ENCODE results near the gene TSPAN11. TPM values are rescaled to one million over a fixed set of nuclear protein-coding genes. Genes with fewer than 3 reads are reported as not detected.

Gene TSPAN11
- total and polyA plus RNA-seq, 2 donors (not counting 1 experiment from before 2014, with no cell fraction given), result not detected

DNA sequence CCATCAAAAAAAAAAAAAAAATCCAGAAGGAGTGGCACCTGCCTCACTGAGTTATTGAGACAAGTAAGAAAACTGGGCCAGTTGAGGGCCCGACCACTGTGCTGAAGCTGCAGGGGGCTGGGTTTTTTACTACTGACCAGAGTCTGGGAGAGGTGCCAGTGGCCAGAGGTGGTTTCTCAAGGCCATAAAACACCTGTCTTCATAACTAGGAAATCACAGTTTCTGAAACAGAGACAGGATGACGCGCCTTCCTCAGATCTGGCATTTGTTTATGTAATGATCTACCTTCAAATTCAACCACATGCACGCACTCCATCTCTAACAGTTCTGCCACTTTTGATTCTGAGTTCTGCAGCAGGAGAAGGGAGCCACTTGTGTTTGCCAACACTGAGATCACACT is 12.7 kb downstream of the TSPAN11 start:
- TF ChIP-seq, protein P1, sequence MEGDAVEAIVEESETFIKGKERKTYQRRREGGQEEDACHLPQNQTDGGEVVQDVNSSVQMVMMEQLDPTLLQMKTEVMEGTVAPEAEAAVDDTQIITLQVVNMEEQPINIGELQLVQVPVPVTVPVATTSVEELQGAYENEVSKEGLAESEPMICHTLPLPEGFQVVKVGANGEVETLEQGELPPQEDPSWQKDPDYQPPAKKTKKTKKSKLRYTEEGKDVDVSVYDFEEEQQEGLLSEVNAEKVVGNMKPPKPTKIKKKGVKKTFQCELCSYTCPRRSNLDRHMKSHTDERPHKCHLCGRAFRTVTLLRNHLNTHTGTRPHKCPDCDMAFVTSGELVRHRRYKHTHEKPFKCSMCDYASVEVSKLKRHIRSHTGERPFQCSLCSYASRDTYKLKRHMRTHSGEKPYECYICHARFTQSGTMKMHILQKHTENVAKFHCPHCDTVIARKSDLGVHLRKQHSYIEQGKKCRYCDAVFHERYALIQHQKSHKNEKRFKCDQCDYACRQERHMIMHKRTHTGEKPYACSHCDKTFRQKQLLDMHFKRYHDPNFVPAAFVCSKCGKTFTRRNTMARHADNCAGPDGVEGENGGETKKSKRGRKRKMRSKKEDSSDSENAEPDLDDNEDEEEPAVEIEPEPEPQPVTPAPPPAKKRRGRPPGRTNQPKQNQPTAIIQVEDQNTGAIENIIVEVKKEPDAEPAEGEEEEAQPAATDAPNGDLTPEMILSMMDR (IDR thresholded peaks at IDR 0.05), result no peak
- TF ChIP-seq EZH2 (IDR thresholded peaks at IDR 0.05; ENCODE audit: borderline replicate concordance, insufficient read depth, low read depth, low read length, poor library complexity, severe bottlenecking), result no peak
- H3K4me2 ChIP-seq (replicated peaks; ENCODE audit: low read depth, low read length, poor library complexity, severe bottlenecking), result no peak overlapping the region
- H3K9me3 Mint-ChIP-seq (ENCODE audit: insufficient read depth), result peaks cover 2% of the 10 kb centered on the region
- H3K4me1 Mint-ChIP-seq, result no peaks in the 10 kb centered on the region
- ChIA-PET POLR2A (no interaction called here), CTCF (interaction anchor here (0.7 kb wide), 1 partner anchor 16 kb away, joined by 3 read pairs; no protein-coding TSS in a partner anchor)
- ATAC-seq (ENCODE audit: low read depth), result no peak
- intact Hi-C loops (cut with micrococcal nuclease), result no loop called here
- WGBS (ENCODE audit: insufficient coverage), result no CpG with 5 or more reads among the region's 4 CpGs
- no peak overlapping the region for H3K9ac ChIP-seq (ENCODE audit: low read length)
- no peaks in the 10 kb centered on the region for H3K4me1 ChIP-seq (ENCODE audit: control insufficient read depth in 2 of 2, insufficient read depth in 2 of 2, low read length in 2 of 2)
- no peak for DNase-seq
- no peak overlapping the region for H2AFZ ChIP-seq (ENCODE audit: insufficient read depth, low read depth, low read length, poor library complexity, severe bottlenecking)
- no peak overlapping the region for H3K27ac ChIP-seq (ENCODE audit: low read length in 2 of 2)
- no peak overlapping the region for H3K4me3 ChIP-seq (ENCODE audit: control extremely low read depth in 1 of 5, extremely low read depth in 1 of 5, insufficient read depth in 1 of 5, low read depth in 2 of 5, low read length in 4 of 5)
- peaks cover 0 to 3% (median 0%) of the 10 kb centered on the region in 3 donors for H3K9me3 ChIP-seq (ENCODE audit: control extremely low read depth in 1 of 3, control insufficient read depth in 2 of 3, insufficient read depth in 1 of 3, low read length in 2 of 3)
- no peaks in the 10 kb centered on the region for H3K36me3 ChIP-seq (replicated peaks in 1 of 2; ENCODE audit: control extremely low read depth in 1 of 2, control insufficient read depth in 1 of 2, extremely low read depth in 1 of 2, insufficient read depth in 2 of 2, low read length in 1 of 2)
- no peaks in the 10 kb centered on the region for H4K20me1 ChIP-seq (ENCODE audit: control insufficient read depth, insufficient read depth, low read length, poor library complexity, severe bottlenecking)
- no peak overlapping the region for H3K27ac Mint-ChIP-seq
- H3K27me3 ChIP-seq (replicated peaks in 1 of 4; ENCODE audit: control extremely low read depth in 1 of 4, control insufficient read depth in 3 of 4, insufficient read depth in 4 of 4, low read length in 3 of 4), result peaks cover 0 to 2% (median 0%) of the 10 kb centered on the region in 4 experiments
- H3K4me3 Mint-ChIP-seq, result no peak overlapping the region
- H3K27me3 Mint-ChIP-seq, result peaks cover 14% of the 10 kb centered on the region
- H3K79me2 ChIP-seq (ENCODE audit: control insufficient read depth, insufficient read depth, low read length), result no peaks in the 10 kb centered on the region

DNA sequence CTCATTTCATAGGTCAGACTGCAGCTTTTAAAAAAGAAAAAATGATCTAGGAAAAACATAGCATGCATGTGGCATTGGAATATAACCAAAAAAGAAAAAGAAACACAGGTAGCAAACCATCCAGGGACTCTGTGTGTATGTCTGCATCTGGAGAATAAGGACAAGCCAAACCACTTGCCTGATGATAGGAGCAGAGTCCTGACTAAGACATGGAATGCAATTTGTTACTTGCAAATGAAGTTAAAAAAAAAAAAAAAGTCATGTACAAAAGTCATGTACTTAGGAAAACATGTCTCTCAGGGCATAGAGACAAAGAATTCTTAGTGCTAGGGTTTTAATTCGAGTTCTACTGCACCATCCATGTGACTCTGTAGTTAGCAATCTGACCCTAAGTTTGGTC is 15.9 kb downstream of the TSPAN11 start:
- POLR2A ChIA-PET, result no interaction called here
- Histone ChIP-seq H3K4me2 (replicated peaks; ENCODE audit: low read depth, low read length, poor library complexity, severe bottlenecking) (no peak overlapping the region), H3K4me1 (ENCODE audit: control insufficient read depth in 2 of 2, insufficient read depth in 2 of 2, low read length in 2 of 2) (no peaks in the 10 kb centered on the region), H3K9me3 (ENCODE audit: control extremely low read depth in 1 of 3, control insufficient read depth in 2 of 3, insufficient read depth in 1 of 3, low read length in 2 of 3) (no peaks in the 10 kb centered on the region), H3K9ac (ENCODE audit: low read length) (no peak overlapping the region), H2AFZ (ENCODE audit: insufficient read depth, low read depth, low read length, poor library complexity, severe bottlenecking) (no peak overlapping the region), H3K27ac (ENCODE audit: low read length in 2 of 2) (no peak overlapping the region), H3K27me3 (replicated peaks in 1 of 4; ENCODE audit: control extremely low read depth in 1 of 4, control insufficient read depth in 3 of 4, insufficient read depth in 4 of 4, low read length in 3 of 4) (peaks cover 0 to 6% (median 0%) of the 10 kb centered on the region in 4 experiments), H3K4me3 (ENCODE audit: control extremely low read depth in 1 of 5, extremely low read depth in 1 of 5, insufficient read depth in 1 of 5, low read depth in 2 of 5, low read length in 4 of 5) (no peak overlapping the region), H3K36me3 (replicated peaks in 1 of 2; ENCODE audit: control extremely low read depth in 1 of 2, control insufficient read depth in 1 of 2, extremely low read depth in 1 of 2, insufficient read depth in 2 of 2, low read length in 1 of 2) (no peaks in the 10 kb centered on the region), H4K20me1 (ENCODE audit: control insufficient read depth, insufficient read depth, low read length, poor library complexity, severe bottlenecking) (no peaks in the 10 kb centered on the region), H3K79me2 (ENCODE audit: control insufficient read depth, insufficient read depth, low read length) (no peaks in the 10 kb centered on the region)
- intact Hi-C loops (cut with micrococcal nuclease), result no loop called here
- TF ChIP-seq, protein P1 (IDR thresholded peaks at IDR 0.05), result no peak
- no peak for TF ChIP-seq EZH2 (IDR thresholded peaks at IDR 0.05; ENCODE audit: borderline replicate concordance, insufficient read depth, low read depth, low read length, poor library complexity, severe bottlenecking)
- no peaks in the 10 kb centered on the region for H3K4me1 Mint-ChIP-seq
- 71% methylated on average over 1 of the region's 1 CpG for WGBS (ENCODE audit: insufficient coverage)
- H3K27me3 Mint-ChIP-seq, result no peaks in the 10 kb centered on the region
- ATAC-seq (ENCODE audit: low read depth) (no peak), DNase-seq (no peak)
- H3K4me3 Mint-ChIP-seq, result no peak overlapping the region
- H3K9me3 Mint-ChIP-seq (ENCODE audit: insufficient read depth), result no peaks in the 10 kb centered on the region
- CTCF ChIA-PET, result no interaction called here
- no peak overlapping the region for H3K27ac Mint-ChIP-seq
